Measurements from ENCODE around the gene TXNL4B.
"Not testable (repeated sequence)": the region's sequence is repeated elsewhere in the genome, so short reads cannot be mapped to it uniquely, and the experiment has no call there.

TXNL4B gene

DNA sequence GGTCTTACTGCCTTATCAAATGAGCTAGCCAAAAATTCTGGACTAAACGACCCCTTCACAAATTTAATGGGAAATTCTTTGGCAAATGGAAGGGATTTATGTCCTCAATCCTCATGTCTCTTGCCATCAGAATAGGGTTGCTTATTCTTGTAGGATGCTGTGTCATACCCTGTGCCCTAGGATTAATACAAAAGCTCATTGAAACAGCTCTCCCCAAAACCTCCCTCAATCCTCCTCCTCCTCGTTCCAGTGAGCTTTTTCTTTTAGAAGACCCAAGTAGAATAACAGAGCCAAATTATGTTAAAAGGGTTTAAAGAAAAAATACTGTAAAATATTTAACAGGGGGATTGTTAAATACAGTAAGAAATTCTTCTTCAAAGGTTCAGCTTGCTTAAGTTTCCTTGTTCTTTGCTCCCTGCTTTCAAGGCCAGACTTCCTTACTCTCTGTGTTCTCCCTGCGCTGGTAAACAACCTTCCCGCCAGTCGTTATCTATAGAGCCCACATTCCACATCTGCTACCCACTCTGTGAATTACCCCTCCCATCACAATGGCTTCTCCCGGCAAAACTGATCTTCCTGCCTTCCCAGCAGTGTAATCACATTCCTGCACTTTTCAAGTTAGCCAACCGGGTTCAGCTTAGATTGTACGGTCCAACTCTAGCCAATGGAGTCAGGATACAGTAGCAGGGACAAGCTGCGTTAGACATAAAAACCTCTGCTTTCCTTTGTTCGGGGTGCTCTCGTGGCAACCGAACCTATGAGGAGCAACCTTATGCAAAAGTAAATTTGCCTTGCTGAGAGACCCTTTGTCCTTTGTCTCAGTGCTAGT is 20.7 kb downstream of the TXNL4B start:
- no peak for DNase-seq

- no peak for DNase-seq
Measured at GRCh38 chr16:72068930-72069329, 24.5 kb downstream of the TXNL4B start.

GRCh38 chr16:72066747-72067146 is 26.7 kb downstream of the TXNL4B start:
- DNase-seq, result peak in 2 of 5 experiments; percentile 0 to 35

- no peak for DNase-seq
Measured at GRCh38 chr16:72064361-72064894, 29.0 kb downstream of the TXNL4B start.

DNA sequence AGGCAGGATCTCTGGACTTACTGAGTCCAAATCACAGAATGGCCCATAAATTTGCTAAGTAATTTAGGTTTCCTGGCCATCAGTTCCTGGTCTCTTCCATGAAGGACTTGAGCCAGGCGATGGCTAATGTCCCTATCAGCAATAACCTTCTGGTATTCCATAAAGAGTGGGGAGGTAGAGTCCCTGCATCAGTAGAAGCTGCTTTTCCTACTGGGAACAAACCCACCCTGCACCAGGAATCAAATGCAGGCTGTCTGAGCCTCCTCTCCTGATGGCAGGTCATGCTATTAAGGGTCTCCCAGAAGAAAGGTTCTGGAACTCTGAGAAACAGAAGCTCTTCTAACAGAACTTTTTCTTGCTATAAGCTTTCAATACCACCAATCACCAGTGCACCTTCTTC is 31.9 kb downstream of the TXNL4B start:
- DNase-seq, result no peak

DNA sequence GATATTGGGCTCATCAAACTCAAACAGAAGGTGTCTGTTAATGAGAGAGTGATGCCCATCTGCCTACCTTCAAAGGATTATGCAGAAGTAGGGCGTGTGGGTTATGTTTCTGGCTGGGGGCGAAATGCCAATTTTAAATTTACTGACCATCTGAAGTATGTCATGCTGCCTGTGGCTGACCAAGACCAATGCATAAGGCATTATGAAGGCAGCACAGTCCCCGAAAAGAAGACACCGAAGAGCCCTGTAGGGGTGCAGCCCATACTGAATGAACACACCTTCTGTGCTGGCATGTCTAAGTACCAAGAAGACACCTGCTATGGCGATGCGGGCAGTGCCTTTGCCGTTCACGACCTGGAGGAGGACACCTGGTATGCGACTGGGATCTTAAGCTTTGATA is 33.0 kb downstream of the TXNL4B start:
- DNase-seq, result no peak

DNA sequence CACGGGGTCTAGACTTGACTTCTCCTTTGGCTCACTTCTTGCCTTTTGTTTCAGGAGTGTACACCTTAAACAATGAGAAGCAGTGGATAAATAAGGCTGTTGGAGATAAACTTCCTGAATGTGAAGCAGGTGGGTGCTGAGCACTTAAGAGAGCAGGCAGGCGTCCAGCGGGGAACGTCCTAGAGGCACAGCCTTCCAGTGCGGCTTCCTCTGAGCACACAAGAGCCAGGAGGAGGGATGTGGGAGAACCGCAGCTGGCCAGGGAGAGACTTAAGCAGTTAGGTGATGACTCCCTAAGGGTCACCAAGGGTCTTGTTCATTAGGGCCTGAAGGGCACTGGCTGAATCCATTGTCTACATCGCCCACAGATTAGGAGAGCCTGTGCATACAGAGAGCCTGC is 34.4 kb downstream of the TXNL4B start:
- DNase-seq, result not testable (repeated sequence)

- not testable (repeated sequence) for DNase-seq
Measured at GRCh38 chr16:72057313-72057712, 36.1 kb downstream of the TXNL4B start.

GRCh38 chr16:72055911-72056310 is 37.5 kb downstream of the TXNL4B start:
- DNase-seq, result no peak

DNA sequence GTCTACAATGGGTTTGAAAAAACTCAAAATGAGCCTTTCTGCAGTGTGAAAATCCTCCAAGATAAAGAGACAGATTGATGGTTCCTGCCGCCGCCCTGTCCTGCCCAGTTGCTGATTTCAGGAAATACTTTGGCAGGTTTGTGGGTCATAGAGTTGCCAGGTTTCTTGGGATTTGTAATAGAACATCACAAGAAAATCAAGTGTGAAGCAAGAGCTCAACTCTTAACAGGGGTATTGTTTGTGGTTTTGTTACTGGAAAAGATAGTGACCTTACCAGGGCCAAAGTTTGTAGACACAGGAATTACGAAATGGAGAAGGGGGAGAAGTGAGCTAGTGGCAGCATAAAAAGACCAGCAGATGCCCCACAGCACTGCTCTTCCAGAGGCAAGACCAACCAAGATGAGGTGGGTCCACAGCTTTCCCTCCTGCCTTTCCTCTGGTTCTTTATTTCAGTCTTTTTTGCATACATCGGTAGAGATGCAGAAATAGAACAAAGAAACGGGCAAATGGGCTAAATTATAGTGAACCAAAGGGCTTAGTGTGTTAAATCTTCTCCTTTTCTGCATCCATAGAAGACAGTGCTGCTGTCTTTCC is 39.1 kb downstream of the TXNL4B start, which contains the start of gene HP:
Gene HP (plus strand): TSS at position 252 of the 594 bp plus-strand sequence. CDS start 148 bp downstream, at position 400.
- not testable (repeated sequence) for DNase-seq

DNA sequence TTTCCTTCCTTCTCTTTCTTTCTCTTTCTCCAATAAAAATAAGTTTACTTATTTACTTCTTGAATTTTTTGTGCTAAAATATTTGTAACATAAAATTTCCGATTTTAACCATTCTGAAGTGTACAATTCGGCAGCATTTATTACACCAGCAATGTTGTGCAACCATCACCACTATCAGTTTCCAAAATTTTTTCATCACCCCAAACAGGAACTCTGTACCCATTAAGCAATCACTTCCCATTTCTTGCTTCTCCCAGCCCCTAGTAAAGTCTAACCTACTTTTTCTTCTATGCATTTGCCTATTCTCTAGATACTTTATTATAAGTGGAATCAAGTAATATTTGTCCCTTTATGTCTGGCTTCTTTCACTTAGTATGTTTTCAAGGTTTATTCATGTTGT is 41.6 kb downstream of the TXNL4B start:
- no peak for DNase-seq

- no peak for DNase-seq
Measured at GRCh38 chr16:72050769-72051464, 42.5 kb downstream of the TXNL4B start.

GRCh38 chr16:72049110-72049509 is 44.3 kb downstream of the TXNL4B start:
- DNase-seq, result no peak

GRCh38 chr16:72044825-72045359 is 48.5 kb downstream of the TXNL4B start:
- no peak for DNase-seq

- no peak for DNase-seq
Measured at GRCh38 chr16:72044296-72044695, 49.1 kb downstream of the TXNL4B start.

DNA sequence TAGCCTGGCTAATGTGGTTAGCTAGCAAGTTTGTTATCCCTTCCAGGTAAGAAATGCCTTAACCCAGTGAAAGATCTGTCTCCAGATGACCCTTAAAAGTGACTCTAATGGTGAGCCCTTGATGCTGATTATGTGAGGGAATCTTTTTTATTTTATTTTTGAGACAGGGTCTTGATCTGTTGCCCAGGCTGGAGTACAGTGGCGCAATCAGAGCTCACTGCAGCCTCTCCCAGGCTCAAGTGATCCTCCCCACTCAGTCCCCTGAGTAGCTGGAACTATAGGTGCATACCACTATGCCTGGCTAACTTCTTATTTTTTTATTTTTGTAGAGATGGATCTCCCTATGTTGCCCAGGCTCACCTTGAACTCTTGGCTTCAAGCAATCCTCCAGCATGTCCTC is 49.9 kb downstream of the TXNL4B start:
- no peak for DNase-seq

DNA sequence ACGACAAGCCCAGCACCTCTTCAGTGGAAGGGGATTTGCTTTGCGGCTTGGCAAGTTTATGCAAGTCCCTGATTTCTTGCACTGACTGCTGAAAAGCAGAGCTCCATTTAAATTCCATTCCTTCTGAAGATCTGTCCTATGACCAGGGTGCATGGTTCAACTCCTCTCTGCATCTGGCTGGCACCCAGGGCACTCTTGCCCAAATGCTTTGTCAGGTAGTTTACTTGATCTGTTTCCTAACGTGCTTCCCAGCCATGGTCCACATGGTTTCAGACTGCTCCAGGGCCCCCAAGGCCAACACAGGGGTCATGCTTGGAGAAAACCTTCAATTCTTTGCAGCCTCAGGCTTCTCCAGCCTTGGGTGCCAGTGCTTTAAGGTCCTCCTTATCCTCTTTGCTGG is 50.4 kb downstream of the TXNL4B start:
- no peak for DNase-seq

DNA sequence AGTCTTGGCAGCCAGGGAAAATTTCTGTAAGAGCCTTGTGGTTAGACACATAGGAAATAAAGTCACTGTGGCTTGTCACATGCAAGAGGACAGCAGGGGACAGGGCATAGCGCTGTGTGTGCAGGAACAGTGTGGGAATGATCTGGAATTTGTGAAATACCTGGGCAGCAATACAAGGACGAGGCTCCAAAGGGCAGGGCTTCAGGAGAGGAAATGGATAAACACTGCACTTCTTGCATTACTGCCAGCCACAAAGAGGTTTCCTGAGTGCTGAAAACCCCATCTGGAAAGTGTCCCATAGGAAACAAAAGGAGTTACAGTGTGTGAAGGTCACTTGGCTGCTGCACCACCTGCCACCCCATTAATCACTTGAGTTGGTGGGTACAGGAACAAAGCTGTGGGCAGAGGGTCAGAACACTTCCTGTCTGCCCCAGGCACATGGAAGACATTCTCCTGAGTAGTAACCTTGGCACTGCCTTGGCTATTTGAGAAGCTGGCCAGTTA is 51.2 kb downstream of the TXNL4B start:
- DNase-seq, result no peak

DNA sequence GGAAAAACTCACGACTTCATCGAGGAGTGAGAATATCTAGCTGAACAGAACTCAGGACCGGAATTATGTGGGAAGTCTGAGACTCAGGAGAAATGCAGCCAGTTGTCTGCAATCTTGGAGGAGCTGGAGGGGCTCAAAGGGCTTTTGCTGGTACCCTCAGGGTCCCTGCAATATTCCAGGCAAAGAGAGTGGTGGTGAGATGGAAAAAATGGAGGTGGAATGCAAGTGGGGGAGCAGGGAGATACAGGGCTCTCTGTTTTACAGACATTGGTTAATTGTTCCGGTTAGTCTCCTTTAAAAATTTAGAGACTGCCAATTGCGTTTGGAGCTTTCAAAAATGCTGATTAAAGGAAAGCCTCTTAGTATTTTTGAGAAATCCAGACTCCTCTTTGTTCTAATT is 57.3 kb downstream of the TXNL4B start:
- no peak for DNase-seq
